ENCODE data around the gene PPP1R27.

The PPP1R27 gene

GRCh38 chr17:81858967-81859905 lies 24.4 kb upstream of the PPP1R27 start:
- TF ChIP-seq, protein P1, sequence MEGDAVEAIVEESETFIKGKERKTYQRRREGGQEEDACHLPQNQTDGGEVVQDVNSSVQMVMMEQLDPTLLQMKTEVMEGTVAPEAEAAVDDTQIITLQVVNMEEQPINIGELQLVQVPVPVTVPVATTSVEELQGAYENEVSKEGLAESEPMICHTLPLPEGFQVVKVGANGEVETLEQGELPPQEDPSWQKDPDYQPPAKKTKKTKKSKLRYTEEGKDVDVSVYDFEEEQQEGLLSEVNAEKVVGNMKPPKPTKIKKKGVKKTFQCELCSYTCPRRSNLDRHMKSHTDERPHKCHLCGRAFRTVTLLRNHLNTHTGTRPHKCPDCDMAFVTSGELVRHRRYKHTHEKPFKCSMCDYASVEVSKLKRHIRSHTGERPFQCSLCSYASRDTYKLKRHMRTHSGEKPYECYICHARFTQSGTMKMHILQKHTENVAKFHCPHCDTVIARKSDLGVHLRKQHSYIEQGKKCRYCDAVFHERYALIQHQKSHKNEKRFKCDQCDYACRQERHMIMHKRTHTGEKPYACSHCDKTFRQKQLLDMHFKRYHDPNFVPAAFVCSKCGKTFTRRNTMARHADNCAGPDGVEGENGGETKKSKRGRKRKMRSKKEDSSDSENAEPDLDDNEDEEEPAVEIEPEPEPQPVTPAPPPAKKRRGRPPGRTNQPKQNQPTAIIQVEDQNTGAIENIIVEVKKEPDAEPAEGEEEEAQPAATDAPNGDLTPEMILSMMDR (conservative IDR thresholded peaks at IDR 0.05) = no peak
- peak overlapping the region; percentile 100 for H3K27ac ChIP-seq

DNA sequence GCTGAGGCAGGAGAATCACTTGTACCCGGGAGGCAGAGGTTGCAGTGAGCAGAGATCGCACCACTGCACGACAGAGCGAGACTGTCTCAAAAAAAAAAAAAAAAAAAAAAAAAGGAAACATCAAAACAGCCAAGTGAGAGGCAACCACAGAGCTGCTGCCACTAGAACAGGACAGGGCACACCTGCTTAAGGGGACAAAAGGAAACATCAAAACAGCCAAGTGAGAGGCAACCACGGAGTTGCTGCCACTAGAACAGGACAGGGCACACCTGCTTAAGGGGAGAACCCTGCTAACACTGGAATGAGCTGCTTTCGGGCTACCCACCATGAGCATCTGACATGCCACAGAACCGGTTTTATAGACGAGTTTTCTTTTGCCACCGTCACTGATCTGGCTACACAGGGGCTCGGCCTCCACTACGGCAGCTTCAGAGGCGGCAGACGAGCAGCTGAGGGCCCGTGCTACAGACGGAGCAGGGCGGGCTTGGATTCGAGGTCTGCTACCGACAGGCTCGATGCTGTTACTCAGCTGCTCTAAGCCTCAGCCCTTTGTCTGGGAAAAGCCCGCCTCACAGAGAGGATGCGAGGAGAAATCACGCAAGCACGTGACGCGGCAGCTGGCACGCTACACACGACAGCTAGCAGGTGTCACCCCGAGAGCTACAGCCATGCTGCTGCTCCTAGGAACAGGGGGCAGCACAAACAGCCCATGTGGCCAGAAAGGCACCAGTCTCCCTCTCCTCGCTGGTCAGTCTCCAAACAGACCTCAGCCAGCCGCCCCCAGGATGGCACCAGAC lies 23.5 kb upstream of the PPP1R27 start:
- H3K27ac ChIP-seq = peak overlapping the region; percentile 100
- TF ChIP-seq, protein P1 (conservative IDR thresholded peaks at IDR 0.05) = no peak

- H3K27ac ChIP-seq = peak overlapping the region; percentile 100
- TF ChIP-seq, protein P1 (conservative IDR thresholded peaks at IDR 0.05) = peak; percentile 18; the same call in 1 of the 2 replicates
Measured at GRCh38 chr17:81854974-81855774, 20.3 kb upstream of the PPP1R27 start.

- 0 out of 2 replicates have a peak overlapping the region, but pooled peaks have one; percentile 14 for H3K27ac ChIP-seq
- TF ChIP-seq, protein P1 (conservative IDR thresholded peaks at IDR 0.05) = no peak
Measured at GRCh38 chr17:81852237-81852636, 17.4 kb upstream of the PPP1R27 start.

- H3K27ac ChIP-seq = 0 out of 2 replicates have a peak overlapping the region, but pooled peaks have one; percentile 15
- TF ChIP-seq, protein P1 (conservative IDR thresholded peaks at IDR 0.05) = no peak
Measured at GRCh38 chr17:81851423-81851822, 16.6 kb upstream of the PPP1R27 start.

- TF ChIP-seq, protein P1 (conservative IDR thresholded peaks at IDR 0.05) = no peak
- H3K27ac ChIP-seq = peak overlapping the region; percentile 71
Measured at GRCh38 chr17:81849457-81849856, 14.6 kb upstream of the PPP1R27 start.

All from VCaP (cell line).